Neural cell (in vitro differentiated cells): ENCODE measurements around the gene SELENOW. TPM values are rescaled to one million over a fixed set of nuclear protein-coding genes. Genes with fewer than 3 reads are reported as not detected.
A peak's percentile ranks its signal among the peaks of the same experiment; 100 is the strongest.

Experiments
- H2AFZ ChIP-seq: fragments of 200-600, 300-800 bp; sonication (generic), shearing (Covaris generic); 2 replicates; pipeline ENCODE4 v1.6.0; 2014; ENCODE audit warnings: low read depth, mild to moderate bottlenecking, antibody characterized with exemption, low read length, moderate library complexity
- H3F3A ChIP-seq: fragments of 200-600 bp; shearing (Covaris generic); 2 replicates; pipeline ENCODE4 v1.6.1; 2016; ENCODE audit warnings: mild to moderate bottlenecking, moderate library complexity, mixed read lengths, antibody characterized with exemption, low read length; ENCODE audit not compliant: insufficient read depth, poor library complexity, severe bottlenecking
- H3K27ac ChIP-seq: fragments of 200-600, 300-800 bp; sonication (generic), shearing (Covaris generic); 2 replicates; pipeline ENCODE4 v1.5.1; 2014; ENCODE audit warnings: mild to moderate bottlenecking, low read length, moderate library complexity
- H3K27me3 ChIP-seq: fragments of 300-800, 200-600 bp; sonication (generic), shearing (Covaris generic); 2 replicates; pipeline ENCODE4 v1.6.0; 2014; ENCODE audit warnings: mild to moderate bottlenecking, low read depth, low read length, moderate library complexity; ENCODE audit not compliant: insufficient read depth
- H3K36me3 ChIP-seq: fragments of 300-800, 200-600 bp; sonication (generic), shearing (Covaris generic); 2 replicates; pipeline ENCODE4 v1.5.1; 2014; ENCODE audit warnings: mild to moderate bottlenecking, antibody characterized with exemption, low read length, moderate library complexity; ENCODE audit not compliant: insufficient read depth
- H3K4me2 ChIP-seq: fragments of 300-800, 200-600 bp; sonication (generic), shearing (Covaris generic); 2 replicates; pipeline ENCODE4 v1.6.0; 2014; ENCODE audit warnings: mild to moderate bottlenecking, low read length
- H3K4me3 ChIP-seq: fragments of 300-800, 200-600 bp; sonication (generic), shearing (Covaris generic); 2 replicates; pipeline ENCODE4 v1.5.1; 2014; ENCODE audit warnings: mild to moderate bottlenecking, low read length, moderate library complexity
- H3K79me2 ChIP-seq: fragments of 200-600 bp; shearing (Covaris generic); replicated peaks from 2 replicates; pipeline ENCODE4 v1.6.0; 2014; ENCODE audit warnings: mild to moderate bottlenecking, low read length, moderate library complexity; ENCODE audit not compliant: insufficient read depth
- H3K9ac ChIP-seq: fragments of 300-800, 200-600 bp; sonication (generic), shearing (Covaris generic); 2 replicates; pipeline ENCODE4 v1.6.1; 2016; ENCODE audit warnings: mild to moderate bottlenecking, low read length, mixed read lengths
- H3K9me2 ChIP-seq: fragments of 200-600 bp; shearing (Covaris generic); 2 replicates; pipeline ENCODE4 v1.6.1; 2016; ENCODE audit warnings: mild to moderate bottlenecking, low read length, mixed read lengths; ENCODE audit not compliant: insufficient read depth
- H3K9me3 ChIP-seq: fragments of 200-600, 300-800 bp; sonication (generic), shearing (Covaris generic); 2 replicates; pipeline ENCODE4 v1.6.1; 2016; ENCODE audit warnings: mild to moderate bottlenecking, mixed run types, low read length, moderate library complexity, mixed read lengths
- H4K20me1 ChIP-seq: fragments of 200-600 bp; shearing (Covaris generic); 2 replicates; pipeline ENCODE4 v1.6.1; 2016; ENCODE audit warnings: mild to moderate bottlenecking, mixed run types; ENCODE audit not compliant: insufficient read depth
- EP300 ChIP-seq: fragments of 450-650 bp; conservative IDR thresholded peaks from 2 replicates; pipeline ENCODE4 v1.6.1; 2014; ENCODE audit warnings: antibody characterized with exemption, mild to moderate bottlenecking, moderate library complexity; ENCODE audit not compliant: poor library complexity, severe bottlenecking
- EZH2 ChIP-seq: fragments of 200-600, 300-800 bp; shearing (Covaris generic), sonication (generic); IDR thresholded peaks from 2 replicates; pipeline ENCODE4 v1.6.1; 2014; ENCODE audit warnings: antibody characterized with exemption, low read length, borderline replicate concordance, mild to moderate bottlenecking; ENCODE audit not compliant: insufficient read depth, poor library complexity, severe bottlenecking
- MXI1 ChIP-seq: fragments of 450-650 bp; conservative IDR thresholded peaks from 2 replicates; pipeline ENCODE4 v1.6.1; 2014; ENCODE audit warnings: antibody characterized with exemption, mild to moderate bottlenecking; ENCODE audit not compliant: poor library complexity, severe bottlenecking
- POLR2AphosphoS5 ChIP-seq: IDR thresholded peaks from 2 replicates; pipeline ENCODE4 v1.6.1; 2012
- RAD21 ChIP-seq: fragments of 450-650 bp; conservative IDR thresholded peaks from 2 replicates; pipeline ENCODE4 v1.6.1; 2014; ENCODE audit warnings: antibody characterized with exemption, mild to moderate bottlenecking, moderate library complexity
- SMC3 ChIP-seq: fragments of 450-650 bp; conservative IDR thresholded peaks from 2 replicates; pipeline ENCODE4 v1.6.1; 2014; ENCODE audit warnings: antibody characterized with exemption, mild to moderate bottlenecking, moderate library complexity; ENCODE audit not compliant: poor library complexity
- TAF1 ChIP-seq: IDR thresholded peaks from 2 replicates; pipeline ENCODE4 v1.6.1; 2012; ENCODE audit warnings: low read depth
- polyA plus RNA-seq: library from polyadenylated mRNA; depleted of rRNA; stranded (reverse); fragments of >200 nt; gene quantifications from 2 replicates; pipeline ENCODE4 v1.2.3, GENCODE V29; 2014
- TF ChIP-seq, protein P1 (sequence below): IDR thresholded peaks from 2 replicates; pipeline ENCODE4 v1.6.1; 2012; ENCODE audit warnings: borderline replicate concordance
- TF ChIP-seq, protein P2 (sequence below): fragments of 450-650 bp; IDR thresholded peaks from 2 replicates; pipeline ENCODE4 v1.5.1; 2014; ENCODE audit warnings: antibody characterized with exemption, mild to moderate bottlenecking, moderate library complexity; ENCODE audit not compliant: poor library complexity, severe bottlenecking

SELENOW gene
- polyA plus RNA-seq, 1 donor from 2014 or later = 811 TPM

- Histone ChIP-seq H3K27me3 (peaks cover 6% of the 10 kb centered on the region), H3K4me2 (no peak overlapping the region), H3K36me3 (no peaks in the 10 kb centered on the region), H3K79me2 (no peaks in the 10 kb centered on the region), H3K9ac (no peak overlapping the region), H3K27ac (no peak overlapping the region), H2AFZ (no peak overlapping the region), H3F3A (no peaks in the 10 kb centered on the region), H3K9me3 (no peaks in the 10 kb centered on the region), H3K9me2 (no peaks in the 10 kb centered on the region), H4K20me1 (no peaks in the 10 kb centered on the region), H3K4me3 (peak overlapping the region; percentile 30)
- TF ChIP-seq POLR2AphosphoS5 = no peak
- TF ChIP-seq, protein P1, sequence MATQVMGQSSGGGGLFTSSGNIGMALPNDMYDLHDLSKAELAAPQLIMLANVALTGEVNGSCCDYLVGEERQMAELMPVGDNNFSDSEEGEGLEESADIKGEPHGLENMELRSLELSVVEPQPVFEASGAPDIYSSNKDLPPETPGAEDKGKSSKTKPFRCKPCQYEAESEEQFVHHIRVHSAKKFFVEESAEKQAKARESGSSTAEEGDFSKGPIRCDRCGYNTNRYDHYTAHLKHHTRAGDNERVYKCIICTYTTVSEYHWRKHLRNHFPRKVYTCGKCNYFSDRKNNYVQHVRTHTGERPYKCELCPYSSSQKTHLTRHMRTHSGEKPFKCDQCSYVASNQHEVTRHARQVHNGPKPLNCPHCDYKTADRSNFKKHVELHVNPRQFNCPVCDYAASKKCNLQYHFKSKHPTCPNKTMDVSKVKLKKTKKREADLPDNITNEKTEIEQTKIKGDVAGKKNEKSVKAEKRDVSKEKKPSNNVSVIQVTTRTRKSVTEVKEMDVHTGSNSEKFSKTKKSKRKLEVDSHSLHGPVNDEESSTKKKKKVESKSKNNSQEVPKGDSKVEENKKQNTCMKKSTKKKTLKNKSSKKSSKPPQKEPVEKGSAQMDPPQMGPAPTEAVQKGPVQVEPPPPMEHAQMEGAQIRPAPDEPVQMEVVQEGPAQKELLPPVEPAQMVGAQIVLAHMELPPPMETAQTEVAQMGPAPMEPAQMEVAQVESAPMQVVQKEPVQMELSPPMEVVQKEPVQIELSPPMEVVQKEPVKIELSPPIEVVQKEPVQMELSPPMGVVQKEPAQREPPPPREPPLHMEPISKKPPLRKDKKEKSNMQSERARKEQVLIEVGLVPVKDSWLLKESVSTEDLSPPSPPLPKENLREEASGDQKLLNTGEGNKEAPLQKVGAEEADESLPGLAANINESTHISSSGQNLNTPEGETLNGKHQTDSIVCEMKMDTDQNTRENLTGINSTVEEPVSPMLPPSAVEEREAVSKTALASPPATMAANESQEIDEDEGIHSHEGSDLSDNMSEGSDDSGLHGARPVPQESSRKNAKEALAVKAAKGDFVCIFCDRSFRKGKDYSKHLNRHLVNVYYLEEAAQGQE = no peak
- TF ChIP-seq RAD21 = no peak
- TF ChIP-seq, protein P2, sequence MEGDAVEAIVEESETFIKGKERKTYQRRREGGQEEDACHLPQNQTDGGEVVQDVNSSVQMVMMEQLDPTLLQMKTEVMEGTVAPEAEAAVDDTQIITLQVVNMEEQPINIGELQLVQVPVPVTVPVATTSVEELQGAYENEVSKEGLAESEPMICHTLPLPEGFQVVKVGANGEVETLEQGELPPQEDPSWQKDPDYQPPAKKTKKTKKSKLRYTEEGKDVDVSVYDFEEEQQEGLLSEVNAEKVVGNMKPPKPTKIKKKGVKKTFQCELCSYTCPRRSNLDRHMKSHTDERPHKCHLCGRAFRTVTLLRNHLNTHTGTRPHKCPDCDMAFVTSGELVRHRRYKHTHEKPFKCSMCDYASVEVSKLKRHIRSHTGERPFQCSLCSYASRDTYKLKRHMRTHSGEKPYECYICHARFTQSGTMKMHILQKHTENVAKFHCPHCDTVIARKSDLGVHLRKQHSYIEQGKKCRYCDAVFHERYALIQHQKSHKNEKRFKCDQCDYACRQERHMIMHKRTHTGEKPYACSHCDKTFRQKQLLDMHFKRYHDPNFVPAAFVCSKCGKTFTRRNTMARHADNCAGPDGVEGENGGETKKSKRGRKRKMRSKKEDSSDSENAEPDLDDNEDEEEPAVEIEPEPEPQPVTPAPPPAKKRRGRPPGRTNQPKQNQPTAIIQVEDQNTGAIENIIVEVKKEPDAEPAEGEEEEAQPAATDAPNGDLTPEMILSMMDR = no peak
- no peak for TF ChIP-seq MXI1
Observed at GRCh38 chr19:47729799-47730520, 48.5 kb upstream of the SELENOW start.

GRCh38 chr19:47730521-47730889 lies 48.0 kb upstream of the SELENOW start:
- Histone ChIP-seq H3K79me2 (no peaks in the 10 kb centered on the region), H3K27me3 (peaks cover 6% of the 10 kb centered on the region), H3K9me3 (no peaks in the 10 kb centered on the region), H3K9me2 (no peaks in the 10 kb centered on the region), H3K36me3 (no peaks in the 10 kb centered on the region), H3K27ac (no peak overlapping the region), H4K20me1 (no peaks in the 10 kb centered on the region), H3K9ac (no peak overlapping the region), H3K4me3 (no peak overlapping the region), H3K4me2 (no peak overlapping the region), H2AFZ (no peak overlapping the region), H3F3A (no peaks in the 10 kb centered on the region)
- TF ChIP-seq, protein P2 = no peak
- TF ChIP-seq, protein P1 = no peak
- TF ChIP-seq RAD21 (no peak), MXI1 (no peak), SMC3 (no peak), EP300 (no peak), TAF1 (no peak), EZH2 (no peak)
